Gastrocnemius medialis (tissue), 4 donors: ENCODE data around the gene ACSBG1.

Experiments used
- CTCF ChIP-seq, 5 experiments: fragments of 450-650 bp in 3 of 5; fragments of 200-600 bp in 2 of 5; sonication (generic) in 2 of 5; IDR thresholded peaks in 4 of 5; conservative IDR thresholded peaks in 1 of 5; 1 replicate in 4 of 5; 2 replicates in 1 of 5; pipeline ENCODE4 v1.5.1; 2016 to 2019; ENCODE audit warnings: antibody characterized with exemption in 5 of 5, mild to moderate bottlenecking in 3 of 5, moderate library complexity in 3 of 5
- POLR2A ChIP-seq, 2 donors: fragments of 450-650 bp; IDR thresholded peaks; one replicate each; pipeline ENCODE4 v1.6.1; 2017; ENCODE audit warnings: antibody characterized with exemption in 2 of 2, mild to moderate bottlenecking in 2 of 2, moderate library complexity in 2 of 2

- TF ChIP-seq POLR2A (IDR thresholded peaks at IDR 0.05) = no peak
- TF ChIP-seq CTCF (IDR thresholded peaks at IDR 0.05 in 4 of 5, conservative IDR thresholded peaks at IDR 0.05 in 1 of 5) = no peak
Measured at GRCh38 chr15:78159395-78159794, 75.0 kb downstream of the ACSBG1 start.
